Endothelial cell of umbilical vein (primary cell): ENCODE results near the gene LATS2. TPM values are rescaled to one million over a fixed set of nuclear protein-coding genes. Genes with fewer than 3 reads are reported as not detected.

Experiments used
- BruUV-seq: library from RNA; stranded (reverse); fragments of 400-500 nt; replicated peaks from 2 replicates; lab custom pipeline; 2021; lab: Mats Ljungman, UMichigan
- CTCF ChIA-PET: fragments of 300-600, 350-600 bp; sonication (Branson Sonifier 250); formaldehyde crosslinking; loops from one replicate; lab custom pipeline; 2021; ENCODE audit warnings: antibody characterized with exemption, inconsistent platforms; lab: Charles Lee
- POLR2A ChIA-PET: fragments of 300-600, 350-600 bp; sonication (Branson Sonifier 250); formaldehyde crosslinking; loops from one replicate; lab custom pipeline; 2021; ENCODE audit warnings: antibody characterized with exemption, inconsistent platforms; lab: Charles Lee
- DNase-seq: peaks from one replicate; pipeline ENCODE4 v3.0.0-alpha.2; 2011; ENCODE audit warnings: low read depth, low spot score
- FAIRE-seq: peaks from 2 replicates; lab custom pipeline; 2011; peaks lifted over from hg19 to GRCh38; lab: Jason Lieb, UNC
- H2AFZ ChIP-seq: 2 replicates; pipeline ENCODE4 v1.6.0; 2012; ENCODE audit warnings: low read depth, low read length, control low read depth, inconsistent platforms
- H3K27ac ChIP-seq: 2 replicates; pipeline ENCODE4 v1.5.1; 2011; ENCODE audit warnings: low read depth, mild to moderate bottlenecking, control low read depth, low read length, moderate library complexity; ENCODE audit not compliant: insufficient read depth
- H3K27me3 ChIP-seq, 2 experiments: 2 replicates each; pipeline versions ENCODE4 v1.6.0 to v1.6.1; 2011; ENCODE audit warnings: low read length in 2 of 2, mixed read lengths in 1 of 2; ENCODE audit not compliant: control insufficient read depth in 2 of 2, insufficient read depth in 2 of 2
- H3K36me3 ChIP-seq, 2 experiments: 2 replicates in 1 of 2; 3 replicates in 1 of 2; pipeline ENCODE4 v1.5.1; 2011; ENCODE audit warnings: low read length in 2 of 2, mild to moderate bottlenecking in 1 of 2, moderate library complexity in 1 of 2; ENCODE audit not compliant: control insufficient read depth in 2 of 2, insufficient read depth in 2 of 2; ENCODE audit errors: extremely low read depth in 1 of 2
- H3K4me1 ChIP-seq: 3 replicates; pipeline ENCODE4 v1.5.1; 2011; ENCODE audit warnings: mild to moderate bottlenecking, low read length; ENCODE audit not compliant: control insufficient read depth, insufficient read depth; ENCODE audit errors: extremely low read depth
- H3K4me2 ChIP-seq: 2 replicates; pipeline ENCODE4 v1.6.1; 2011; ENCODE audit warnings: low read length, control low read depth, mixed read lengths; ENCODE audit not compliant: insufficient read depth
- H3K4me3 ChIP-seq, 3 experiments: fragments of 200-600 bp in 1 of 3; sonication (generic), shearing (Covaris generic) in 1 of 3; replicated peaks in 1 of 3; 2 replicates each; pipeline ENCODE4 v1.5.1; 2011 to 2016; ENCODE audit warnings: control low read depth in 3 of 3, low read length in 3 of 3, mild to moderate bottlenecking in 2 of 3, inconsistent platforms in 1 of 3, low read depth in 1 of 3, moderate library complexity in 1 of 3; ENCODE audit not compliant: insufficient read depth in 1 of 3
- H3K79me2 ChIP-seq: 2 replicates; pipeline ENCODE4 v1.6.0; 2012; ENCODE audit warnings: low read length, inconsistent platforms; ENCODE audit not compliant: control insufficient read depth, insufficient read depth
- H3K9ac ChIP-seq: replicated peaks from 2 replicates; pipeline ENCODE3; 2011; ENCODE audit warnings: low read length, control low read depth; ENCODE audit not compliant: insufficient read depth; ENCODE audit errors: extremely low read depth
- H3K9me1 ChIP-seq: replicated peaks from 3 replicates; pipeline ENCODE4 v1.6.0; 2011; ENCODE audit warnings: mild to moderate bottlenecking, low read length; ENCODE audit not compliant: control insufficient read depth, insufficient read depth; ENCODE audit errors: extremely low read depth
- H3K9me3 ChIP-seq: replicated peaks from 2 replicates; pipeline ENCODE4 v1.5.1; 2012; ENCODE audit warnings: low read length, inconsistent platforms; ENCODE audit not compliant: control insufficient read depth, insufficient read depth
- H4K20me1 ChIP-seq: replicated peaks from 2 replicates; pipeline ENCODE3; 2011; ENCODE audit warnings: mild to moderate bottlenecking, low read length; ENCODE audit not compliant: control insufficient read depth, insufficient read depth; ENCODE audit errors: extremely low read depth
- CTCF ChIP-seq, 2 donors: IDR thresholded peaks; 1 replicate in 1 of 2; 2 replicates in 1 of 2; pipeline ENCODE4 v1.5.1; 2011; ENCODE audit warnings: low read length in 2 of 2, mild to moderate bottlenecking in 2 of 2, moderate library complexity in 2 of 2, control low read depth in 1 of 2, inconsistent platforms in 1 of 2, low read depth in 1 of 2; ENCODE audit not compliant: insufficient read depth in 1 of 2; ENCODE audit errors: extremely low read depth in 1 of 2
- FOS ChIP-seq: IDR thresholded peaks from 2 replicates; pipeline ENCODE4 v1.6.1; 2011; ENCODE audit warnings: mild to moderate bottlenecking, low read length, moderate library complexity, borderline replicate concordance; ENCODE audit not compliant: insufficient read depth
- GATA2 ChIP-seq: IDR thresholded peaks from 2 replicates; pipeline ENCODE4 v1.7.0; 2011; ENCODE audit warnings: low read depth, mild to moderate bottlenecking, moderate library complexity, mixed read lengths, low read length; ENCODE audit not compliant: insufficient read length, insufficient read depth
- JUN ChIP-seq: IDR thresholded peaks from 2 replicates; pipeline ENCODE4 v1.6.1; 2011; ENCODE audit warnings: borderline replicate concordance, low read depth; ENCODE audit not compliant: insufficient read length, insufficient read depth
- MAX ChIP-seq: IDR thresholded peaks from 2 replicates; pipeline ENCODE4 v1.6.1; 2011; ENCODE audit not compliant: insufficient read depth, insufficient read length
- POLR2AphosphoS5 ChIP-seq: IDR thresholded peaks from 2 replicates; pipeline ENCODE4 v1.6.1; 2012; ENCODE audit warnings: low read depth, mild to moderate bottlenecking, control low read depth, low read length, moderate library complexity; ENCODE audit not compliant: insufficient read depth
- dilution Hi-C: fragments of 300-500 bp; cut with MboI; formaldehyde crosslinking; loops from one replicate; pipeline ENCODE4 v1.15.0; 2019; ENCODE audit warnings: low sequenced_read_pairs; ENCODE audit not compliant: extremely low pct_ligation_motif_present
- intact Hi-C: fragments of 100-400 bp; cut with micrococcal nuclease; formaldehyde crosslinking; loops from one replicate; pipeline ENCODE4 v1.10.0; 2022
- polyA plus RNA-seq, 4 experiments: library from polyadenylated mRNA; depleted of rRNA in 3 of 4; stranded (reverse) in 3 of 4; unstranded in 1 of 4; fragments of >200 nt; gene quantifications; 2 replicates each; pipeline versions ENCODE4 v1.2.1 to v1.2.3, GENCODE V29; 2011 to 2012; ENCODE audit warnings: missing spikeins in 1 of 4
- total RNA-seq: library from RNA; stranded (reverse); gene quantifications from 2 replicates; pipeline ENCODE4 v1.2.3, GENCODE V29; 2021

LATS2 gene
- total and polyA plus RNA-seq, 2 donors (not counting 3 experiments of a cell fraction or from before 2014, with no cell fraction given), result 33.5 to 67.6 TPM

GRCh38 chr13:21035498-21035897 lies 25.9 kb downstream of the LATS2 start:
- H3K9me3 ChIP-seq, result no peaks in the 10 kb centered on the region
- H3K4me2 ChIP-seq, result peak overlapping the region; percentile 44
- ChIA-PET POLR2A (no interaction called here), CTCF (interaction anchor here (0.7 to 3.0 kb wide), 14 partner anchors 14 to 261 kb away, joined by 3 to 22 read pairs (median 8); partner anchors contain the start of genes LATS2, MRPL57 and SKA3)
- DNase-seq (no peak), FAIRE-seq (no peak)
- H3K36me3 ChIP-seq, result peaks cover 2 to 5% of the 10 kb centered on the region in 2 experiments
- no peak overlapping the region for H3K4me3 ChIP-seq
- no peak overlapping the region for H3K9ac ChIP-seq
- no peak overlapping the region for H2AFZ ChIP-seq
- no peak for TF ChIP-seq FOS
- no peaks in the 10 kb centered on the region for H3K9me1 ChIP-seq
- peaks cover 7% of the 10 kb centered on the region for H4K20me1 ChIP-seq
- dilution Hi-C loops, result no loop called here
- H3K79me2 ChIP-seq, result peaks cover 92% of the 10 kb centered on the region
- intact Hi-C loops, result loop anchor here (5.0 kb wide), 1 partner anchor 442 kb away; no protein-coding TSS in a partner anchor
- H3K27me3 ChIP-seq, result no peaks in the 10 kb centered on the region
- BruUV-seq, result no TSS peak
- H3K27ac ChIP-seq, result peak overlapping the region; percentile 12
- H3K4me1 ChIP-seq, result peaks cover 74% of the 10 kb centered on the region

GRCh38 chr13:21034603-21035191 lies 26.7 kb downstream of the LATS2 start:
- intact Hi-C loops, result loop anchor here (5.0 kb wide), 1 partner anchor 443 kb away; no protein-coding TSS in a partner anchor
- DNase-seq (peak; percentile 71), FAIRE-seq (peak; percentile 73)
- Histone ChIP-seq H3K36me3 (peaks cover 2 to 5% of the 10 kb centered on the region in 2 experiments), H3K27ac (peak overlapping the region; percentile 12), H3K27me3 (no peaks in the 10 kb centered on the region), H3K4me1 (peaks cover 66% of the 10 kb centered on the region), H4K20me1 (peaks cover 7% of the 10 kb centered on the region), H3K4me3 (no peak overlapping the region), H3K9me1 (no peaks in the 10 kb centered on the region), H3K9ac (peak overlapping the region; percentile 17), H3K79me2 (peaks cover 94% of the 10 kb centered on the region), H3K9me3 (no peaks in the 10 kb centered on the region), H2AFZ (no peak overlapping the region), H3K4me2 (peak overlapping the region; percentile 44)
- ChIA-PET CTCF (interaction anchor here (0.6 to 3.0 kb wide), 20 partner anchors 10 to 262 kb away, joined by 3 to 22 read pairs (median 6); partner anchors contain the start of genes LATS2, MRPL57 and SKA3), POLR2A (interaction anchor here (1.0 kb wide), 1 partner anchor 17 kb away, joined by 4 read pairs; no protein-coding TSS in a partner anchor)
- no TSS peak for BruUV-seq
- TF ChIP-seq POLR2AphosphoS5, result no peak
- TF ChIP-seq JUN, result no peak
- TF ChIP-seq MAX, result no peak
- no peak for TF ChIP-seq GATA2
- peak; percentile 23 to 54 for TF ChIP-seq CTCF (IDR thresholded peaks at IDR 0.05; ENCODE audit: extremely low read depth in 1 of 2, insufficient read depth in 1 of 2, low read depth in 1 of 2, low read length in 2 of 2)
- dilution Hi-C loops, result no loop called here
